Osteoblast (primary cell): ENCODE results near the gene ZMAT2. TPM values are rescaled to one million over a fixed set of nuclear protein-coding genes. Genes with fewer than 3 reads are reported as not detected.

Experiments
- DNase-seq: peaks from one replicate; pipeline ENCODE4 v3.0.0; 2011; ENCODE audit warnings: low spot score, mixed read lengths; ENCODE audit not compliant: insufficient read length; ENCODE audit errors: missing footprints
- H2AFZ ChIP-seq: 2 replicates; pipeline ENCODE4 v1.6.0; 2011; ENCODE audit warnings: mild to moderate bottlenecking, low read length
- H3K27ac ChIP-seq: 2 replicates; pipeline ENCODE4 v1.5.1; 2011; ENCODE audit warnings: mild to moderate bottlenecking, low read depth, low read length, moderate library complexity
- H3K27me3 ChIP-seq: 2 replicates; pipeline ENCODE4 v1.6.0; 2012; ENCODE audit warnings: mild to moderate bottlenecking, control low read depth, inconsistent platforms, low read length, moderate library complexity; ENCODE audit not compliant: insufficient read depth
- H3K36me3 ChIP-seq: 2 replicates; pipeline ENCODE4 v1.5.1; 2011; ENCODE audit warnings: mild to moderate bottlenecking, low read length, control low read depth, moderate library complexity; ENCODE audit not compliant: insufficient read depth
- H3K4me1 ChIP-seq: 2 replicates; pipeline ENCODE4 v1.5.1; 2011; ENCODE audit warnings: mild to moderate bottlenecking, low read length, control low read depth, moderate library complexity; ENCODE audit not compliant: insufficient read depth
- H3K4me2 ChIP-seq: 2 replicates; pipeline ENCODE4 v1.6.0; 2011; ENCODE audit warnings: mild to moderate bottlenecking, low read length; ENCODE audit not compliant: insufficient read depth
- H3K4me3 ChIP-seq: fragments of 200-600 bp; sonication (generic); 3 replicates; pipeline ENCODE4 v1.5.1; 2012; ENCODE audit warnings: mild to moderate bottlenecking, low read length, inconsistent platforms; ENCODE audit not compliant: insufficient read depth
- H3K79me2 ChIP-seq: 2 replicates; pipeline ENCODE4 v1.6.0; 2012; ENCODE audit warnings: mild to moderate bottlenecking, low read length, control low read depth, inconsistent platforms; ENCODE audit not compliant: insufficient read depth
- H3K9me3 ChIP-seq: 2 replicates; pipeline ENCODE4 v1.5.1; 2011; ENCODE audit warnings: low read depth, low read length, control low read depth
- H4K20me1 ChIP-seq: 2 replicates; pipeline ENCODE4 v1.6.0; 2012; ENCODE audit warnings: mild to moderate bottlenecking, low read length, control low read depth; ENCODE audit not compliant: insufficient read depth
- total RNA-seq: library from RNA; depleted of rRNA; stranded (reverse); fragments of >200 nt; gene quantifications from 2 replicates; pipeline ENCODE4 v1.2.3, GENCODE V29; 2012
- TF ChIP-seq, protein P1 (sequence below): IDR thresholded peaks from 2 replicates; pipeline ENCODE4 v1.5.1; 2011; ENCODE audit warnings: mild to moderate bottlenecking, low read depth, low read length, moderate library complexity; ENCODE audit errors: extremely low read depth

Gene ZMAT2
- total RNA-seq, 1 donor = 31.8 TPM

DNA sequence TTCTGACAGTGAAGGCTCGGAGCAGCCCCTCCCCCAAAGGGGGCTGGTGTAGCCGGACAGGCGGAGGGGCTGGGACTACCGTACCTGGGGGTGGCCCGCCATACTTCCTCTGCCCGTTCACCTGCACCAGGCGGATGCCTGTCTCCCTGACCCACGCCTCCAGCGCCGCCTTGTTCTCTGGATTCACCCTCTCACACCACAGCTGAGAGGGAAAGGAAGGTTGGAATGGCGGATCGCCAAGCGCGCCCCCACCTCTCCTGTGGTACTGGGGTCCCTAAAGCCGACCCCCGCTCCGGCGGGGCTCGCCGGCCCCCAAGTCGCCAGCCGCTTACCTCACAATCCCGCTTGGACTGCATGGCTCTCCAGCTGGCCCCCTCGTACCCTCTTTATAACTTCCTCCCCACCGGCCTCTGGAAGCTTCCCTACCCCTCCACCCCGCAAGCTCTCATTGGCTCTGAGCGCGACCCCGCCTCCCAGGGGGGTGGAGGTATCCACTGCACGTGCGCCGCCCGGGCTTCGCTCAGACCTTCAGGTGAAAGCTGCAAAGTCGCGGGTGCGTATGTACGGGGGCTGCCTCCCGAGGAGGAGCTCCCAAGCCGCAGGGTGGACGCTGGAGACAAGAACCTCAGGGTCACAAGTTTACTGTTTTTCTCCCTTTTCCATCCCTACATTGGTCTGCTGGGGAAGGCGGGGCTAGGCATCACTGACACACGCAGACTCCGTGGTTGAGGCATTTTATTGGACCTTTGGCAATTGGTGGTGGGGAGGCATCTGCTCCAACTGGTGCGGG lies 26.9 kb upstream of the ZMAT2 start, which contains the start of gene DND1:
TSS of gene DND1 (minus strand) at position 390 of the 790 bp plus-strand sequence. CDS start at position 356, 34 bp downstream.
- Histone ChIP-seq H3K4me2 (no peak within 1 kb of the TSS), H4K20me1 (peaks cover 2% of the 10 kb centered on the region), H2AFZ (no peak within 1 kb of the TSS), H3K27ac (no peak within 1 kb of the TSS), H3K4me1 (no peaks in the 10 kb centered on the region), H3K27me3 (no peaks in the 10 kb centered on the region), H3K79me2 (peaks cover 9% of the 10 kb centered on the region), H3K4me3 (peak within 1 kb of the TSS; percentile 33), H3K9me3 (no peaks in the 10 kb centered on the region), H3K36me3 (peaks cover 71% of the 10 kb centered on the region)
- TF ChIP-seq, protein P1, sequence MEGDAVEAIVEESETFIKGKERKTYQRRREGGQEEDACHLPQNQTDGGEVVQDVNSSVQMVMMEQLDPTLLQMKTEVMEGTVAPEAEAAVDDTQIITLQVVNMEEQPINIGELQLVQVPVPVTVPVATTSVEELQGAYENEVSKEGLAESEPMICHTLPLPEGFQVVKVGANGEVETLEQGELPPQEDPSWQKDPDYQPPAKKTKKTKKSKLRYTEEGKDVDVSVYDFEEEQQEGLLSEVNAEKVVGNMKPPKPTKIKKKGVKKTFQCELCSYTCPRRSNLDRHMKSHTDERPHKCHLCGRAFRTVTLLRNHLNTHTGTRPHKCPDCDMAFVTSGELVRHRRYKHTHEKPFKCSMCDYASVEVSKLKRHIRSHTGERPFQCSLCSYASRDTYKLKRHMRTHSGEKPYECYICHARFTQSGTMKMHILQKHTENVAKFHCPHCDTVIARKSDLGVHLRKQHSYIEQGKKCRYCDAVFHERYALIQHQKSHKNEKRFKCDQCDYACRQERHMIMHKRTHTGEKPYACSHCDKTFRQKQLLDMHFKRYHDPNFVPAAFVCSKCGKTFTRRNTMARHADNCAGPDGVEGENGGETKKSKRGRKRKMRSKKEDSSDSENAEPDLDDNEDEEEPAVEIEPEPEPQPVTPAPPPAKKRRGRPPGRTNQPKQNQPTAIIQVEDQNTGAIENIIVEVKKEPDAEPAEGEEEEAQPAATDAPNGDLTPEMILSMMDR = no peak
- peak; percentile 84 for DNase-seq

DNA sequence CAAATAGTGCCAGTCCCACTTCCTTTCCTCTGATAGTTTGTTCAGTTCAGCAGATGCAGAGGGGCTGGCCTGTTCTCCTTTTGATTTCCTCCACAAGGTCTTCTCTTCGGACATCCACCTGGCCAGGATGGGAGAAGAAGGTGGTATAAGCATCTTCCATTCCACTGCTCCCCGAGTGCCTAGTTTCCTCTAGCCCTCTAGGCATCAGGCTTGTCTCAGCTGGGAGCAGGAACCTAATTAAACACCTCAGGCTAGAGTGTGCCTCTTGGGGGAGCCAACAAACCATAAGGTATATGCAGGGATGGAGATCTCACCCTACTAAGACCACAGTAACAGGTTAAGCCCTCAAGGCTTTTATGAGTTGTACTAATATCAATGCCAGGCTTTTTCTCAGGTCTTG lies 26.0 kb upstream of the ZMAT2 start:
- peak; percentile 86 for DNase-seq
- H3K27ac ChIP-seq = no peak overlapping the region
- H4K20me1 ChIP-seq = no peaks in the 10 kb centered on the region
- H2AFZ ChIP-seq = no peak overlapping the region
- H3K4me2 ChIP-seq = no peak overlapping the region
- peaks cover 4% of the 10 kb centered on the region for H3K79me2 ChIP-seq
- no peaks in the 10 kb centered on the region for H3K4me1 ChIP-seq
- TF ChIP-seq, protein P1 = no peak
- H3K4me3 ChIP-seq = no peak overlapping the region
- no peaks in the 10 kb centered on the region for H3K9me3 ChIP-seq
- peaks cover 69% of the 10 kb centered on the region for H3K36me3 ChIP-seq
- no peaks in the 10 kb centered on the region for H3K27me3 ChIP-seq

DNA sequence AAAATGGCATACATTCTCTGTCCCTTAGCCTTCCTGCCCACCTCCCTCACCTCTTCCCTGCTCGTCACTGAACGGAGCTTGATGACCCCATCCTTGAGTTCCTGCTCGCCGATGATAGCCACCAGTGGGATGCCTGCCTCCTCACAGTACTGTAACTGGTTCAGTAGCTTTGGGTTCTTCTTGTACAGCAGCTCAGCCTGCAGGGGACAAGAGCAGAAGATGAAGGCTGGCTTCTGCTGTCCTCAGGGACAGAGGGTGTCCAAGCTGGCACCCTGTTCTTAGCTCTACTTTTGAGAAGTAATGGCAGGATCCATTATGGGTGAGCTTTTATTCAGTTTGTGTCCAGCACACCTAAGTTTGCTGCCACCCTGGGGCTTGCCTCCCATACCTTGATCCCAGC lies 25.6 kb upstream of the ZMAT2 start:
- H2AFZ ChIP-seq = no peak overlapping the region
- H3K27me3 ChIP-seq = no peaks in the 10 kb centered on the region
- no peak overlapping the region for H3K4me3 ChIP-seq
- TF ChIP-seq, protein P1 = no peak
- no peak overlapping the region for H3K4me2 ChIP-seq
- H3K4me1 ChIP-seq = no peaks in the 10 kb centered on the region
- peaks cover 69% of the 10 kb centered on the region for H3K36me3 ChIP-seq
- DNase-seq = peak; percentile 65
- no peaks in the 10 kb centered on the region for H3K9me3 ChIP-seq
- H3K27ac ChIP-seq = no peak overlapping the region
- H3K79me2 ChIP-seq = peaks cover under 1% of the 10 kb centered on the region
- H4K20me1 ChIP-seq = no peaks in the 10 kb centered on the region

DNA sequence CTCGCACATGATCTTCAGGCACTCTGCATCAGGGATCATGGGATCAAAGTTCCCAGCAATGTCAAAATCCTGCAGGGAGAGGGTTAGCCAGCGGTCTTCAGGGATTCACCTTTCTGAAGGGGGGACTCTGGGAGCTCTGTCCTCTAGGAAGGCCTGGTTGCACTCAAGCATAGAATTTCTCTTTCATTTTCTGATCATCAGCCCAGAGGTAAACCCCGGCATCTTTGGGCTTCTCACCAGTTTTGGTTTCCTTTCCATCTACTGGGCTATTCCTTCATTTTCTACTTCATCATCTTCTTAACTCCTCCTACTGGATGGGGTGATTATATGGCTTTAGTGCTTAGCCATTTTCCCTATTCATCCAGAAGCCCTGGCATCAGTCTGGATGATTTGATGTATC lies 22.3 kb upstream of the ZMAT2 start:
- no peak overlapping the region for H2AFZ ChIP-seq
- H3K27me3 ChIP-seq = no peaks in the 10 kb centered on the region
- no peaks in the 10 kb centered on the region for H3K4me1 ChIP-seq
- no peak overlapping the region for H3K4me2 ChIP-seq
- peaks cover under 1% of the 10 kb centered on the region for H3K79me2 ChIP-seq
- H3K4me3 ChIP-seq = no peak overlapping the region
- no peak for DNase-seq
- H3K27ac ChIP-seq = no peak overlapping the region
- TF ChIP-seq, protein P1 = no peak
- H3K36me3 ChIP-seq = peaks cover 70% of the 10 kb centered on the region
- no peaks in the 10 kb centered on the region for H4K20me1 ChIP-seq
- H3K9me3 ChIP-seq = no peaks in the 10 kb centered on the region
